D721Med (cell line): ENCODE results near the gene UVRAG.

Source experiments
- DNase-seq: peaks from one replicate; pipeline ENCODE4 v3.0.0; 2011; ENCODE audit warnings: low spot score; ENCODE audit not compliant: insufficient read length
- FAIRE-seq: peaks from 2 replicates; lab custom pipeline; 2011; peaks lifted over from hg19 to GRCh38; lab: Jason Lieb, UNC
- CTCF ChIP-seq: IDR thresholded peaks from 2 replicates; pipeline ENCODE4 v1.5.1; 2012; ENCODE audit warnings: mild to moderate bottlenecking, control low read depth; ENCODE audit not compliant: insufficient read depth; ENCODE audit errors: missing control alignments

The UVRAG gene

GRCh38 chr11:75855206-75855605 lies 40.2 kb downstream of the UVRAG start:
- no peak for DNase-seq
- FAIRE-seq = no peak
- TF ChIP-seq CTCF = no peak

GRCh38 chr11:75856912-75857311 lies 41.9 kb downstream of the UVRAG start:
- no peak for DNase-seq
- TF ChIP-seq CTCF = no peak
- no peak for FAIRE-seq

DNA sequence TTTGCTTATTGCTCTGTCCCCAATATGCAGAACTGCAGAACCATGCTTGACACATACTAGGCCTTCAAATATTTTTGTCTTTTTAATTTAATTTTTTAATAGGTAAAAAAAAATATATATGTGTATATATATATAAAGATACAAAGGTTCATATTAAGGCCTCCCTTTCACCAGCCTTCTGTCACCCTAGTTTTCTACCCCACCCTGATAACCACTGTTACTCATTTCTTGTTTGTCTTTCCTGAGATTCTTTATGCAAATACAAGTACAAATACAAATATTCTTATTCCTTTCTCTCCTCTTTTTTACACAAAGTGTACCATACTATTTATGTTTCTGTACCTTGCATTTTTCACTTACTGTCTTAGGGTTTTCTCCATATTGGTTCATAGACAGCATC lies 43.0 kb downstream of the UVRAG start:
- DNase-seq (no peak), FAIRE-seq (no peak)
- TF ChIP-seq CTCF = no peak

DNA sequence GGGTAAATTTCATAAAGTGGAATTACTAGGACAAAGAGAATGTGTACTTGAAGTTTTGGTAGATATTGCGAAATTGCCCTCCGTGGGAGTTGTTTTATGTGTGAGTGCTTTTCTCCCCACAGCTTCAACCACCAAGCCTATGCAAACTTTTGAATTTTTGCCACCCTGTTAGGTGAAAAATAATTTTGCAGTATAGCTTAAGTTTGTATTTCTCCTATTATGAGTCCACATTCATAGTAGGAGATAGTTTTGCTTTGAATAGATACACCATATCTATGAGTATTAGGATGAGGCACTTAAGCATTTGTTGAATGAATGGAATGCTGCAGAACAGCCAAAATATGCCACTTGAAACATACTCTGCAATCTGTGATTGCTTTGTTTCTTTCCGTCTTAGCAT lies 43.6 kb downstream of the UVRAG start:
- DNase-seq (no peak), FAIRE-seq (no peak)
- TF ChIP-seq CTCF = no peak

DNA sequence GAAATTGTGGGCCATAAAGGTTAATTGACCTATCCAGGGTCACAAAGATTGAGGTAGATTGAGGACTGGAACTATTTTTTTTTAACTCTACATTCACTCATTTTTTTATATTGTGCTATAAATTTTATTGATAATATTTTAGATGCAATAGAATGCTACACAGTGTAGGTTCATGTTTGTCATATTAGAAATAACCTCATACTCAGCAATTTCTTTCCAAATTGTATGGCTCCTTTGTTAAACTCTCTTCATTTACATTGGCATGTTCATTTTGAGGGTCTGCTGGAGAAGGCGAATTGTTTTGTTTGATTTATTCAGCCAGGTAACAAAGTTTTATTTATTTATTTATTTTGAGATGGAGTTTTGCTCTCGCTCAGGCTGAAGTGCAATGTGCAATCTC lies 44.6 kb downstream of the UVRAG start:
- TF ChIP-seq CTCF = no peak
- DNase-seq = no peak
- no peak for FAIRE-seq

GRCh38 chr11:75862437-75862836 lies 47.4 kb downstream of the UVRAG start:
- DNase-seq = no peak
- no peak for TF ChIP-seq CTCF
- FAIRE-seq = no peak

DNA sequence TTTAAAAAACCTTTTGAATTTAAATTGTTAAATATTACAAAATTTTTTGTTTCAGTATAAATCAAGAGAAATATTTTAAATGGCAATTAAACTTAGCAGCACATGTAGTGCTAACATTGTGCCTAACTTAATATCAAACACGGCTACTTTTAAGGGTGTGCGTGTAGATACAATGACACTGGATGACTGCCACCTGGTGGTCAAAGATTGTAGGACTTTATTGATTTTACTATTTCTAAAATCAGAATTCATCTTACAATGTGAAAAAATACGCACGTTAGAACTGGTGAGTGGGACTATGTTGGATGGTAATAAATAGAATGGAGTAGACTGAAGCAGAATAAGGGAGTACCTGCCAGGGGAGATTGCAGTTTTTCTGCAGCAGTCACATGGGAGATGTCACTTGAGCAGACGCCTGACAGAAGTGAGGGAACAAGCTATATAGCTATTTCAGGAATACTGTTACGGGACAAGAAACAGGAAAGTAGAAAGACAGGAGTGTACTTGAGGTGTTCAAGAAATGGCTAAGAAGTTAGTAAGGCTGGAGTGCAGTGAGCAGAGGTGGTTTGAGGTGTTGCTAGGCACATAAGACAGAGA lies 52.9 kb downstream of the UVRAG start:
- peak; percentile 68 for TF ChIP-seq CTCF
- FAIRE-seq (no peak), DNase-seq (no peak)
